CD4-positive, alpha-beta T cell treated with Interleukin-4 for 4 hours (primary cell): ENCODE results near the gene LILRA1.
"Not testable (repeated sequence)": the region's sequence is repeated elsewhere in the genome, so short reads cannot be mapped to it uniquely, and the experiment has no call there.

ENCODE experiments used
- DNase-seq: peaks from one replicate; pipeline ENCODE4 v3.0.0-alpha.2; 2020

The LILRA1 gene

DNA sequence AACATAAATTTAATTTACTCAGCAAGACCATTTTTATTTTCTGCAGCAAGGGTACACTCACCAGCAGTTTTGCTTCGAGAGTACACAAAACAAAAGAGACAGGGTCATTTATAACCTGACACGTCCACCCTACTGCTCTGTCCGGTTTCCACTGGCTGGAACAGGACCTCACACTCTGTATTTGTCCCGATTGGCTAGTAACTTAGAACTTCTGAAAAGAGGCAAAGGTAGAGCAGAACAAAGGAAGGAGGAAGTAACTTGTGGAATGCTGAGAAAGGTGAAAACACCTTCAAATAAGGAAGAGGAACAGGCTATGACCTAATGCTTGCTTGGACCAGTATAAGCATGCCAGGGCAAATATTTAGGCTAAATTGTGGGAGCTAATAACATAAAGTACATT lies 34.5 kb downstream of the LILRA1 start:
- not testable (repeated sequence) for DNase-seq

DNA sequence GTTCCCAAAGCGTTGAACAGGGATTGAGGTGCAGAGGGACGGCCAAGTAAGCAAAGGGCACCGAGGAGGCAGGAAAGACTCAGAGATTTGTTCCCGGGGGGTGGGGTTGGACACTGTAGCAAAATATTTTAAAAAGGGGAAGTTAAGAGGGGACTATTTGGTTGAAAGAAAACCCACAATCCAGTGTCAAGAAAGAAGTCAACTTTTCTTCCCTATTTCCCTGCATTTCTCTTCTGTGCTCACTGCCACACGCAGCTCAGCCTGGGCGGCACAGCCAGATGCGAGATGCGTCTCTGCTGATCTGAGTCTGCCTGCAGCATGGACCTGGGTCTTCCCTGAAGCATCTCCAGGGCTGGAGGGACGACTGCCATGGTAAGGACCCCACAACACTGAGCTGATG lies 36.8 kb downstream of the LILRA1 start, which contains the start of gene LILRB1:
LILRB1 (plus strand) TSS at position 223 of the 400 bp plus-strand sequence. CDS start 590 bp downstream, outside the sequence.
- DNase-seq = not testable (repeated sequence)

DNA sequence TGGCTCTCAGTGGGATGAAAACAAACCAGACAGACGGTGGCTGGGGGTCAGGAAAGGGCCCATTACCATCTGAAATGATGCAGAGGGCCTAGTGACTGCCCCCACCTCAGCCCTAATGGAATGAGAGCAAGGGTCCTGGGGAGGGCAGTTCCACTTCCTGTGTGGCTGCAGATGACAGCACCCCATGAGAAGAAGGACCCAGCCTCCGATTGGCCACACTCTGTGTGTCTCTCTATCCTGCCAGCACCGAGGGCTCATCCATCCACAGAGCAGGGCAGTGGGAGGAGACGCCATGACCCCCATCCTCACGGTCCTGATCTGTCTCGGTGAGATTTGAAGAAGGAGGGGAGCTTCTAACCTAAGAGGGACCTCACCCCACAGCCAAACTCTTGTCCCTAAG lies 37.4 kb downstream of the LILRA1 start:
- DNase-seq = no peak

DNA sequence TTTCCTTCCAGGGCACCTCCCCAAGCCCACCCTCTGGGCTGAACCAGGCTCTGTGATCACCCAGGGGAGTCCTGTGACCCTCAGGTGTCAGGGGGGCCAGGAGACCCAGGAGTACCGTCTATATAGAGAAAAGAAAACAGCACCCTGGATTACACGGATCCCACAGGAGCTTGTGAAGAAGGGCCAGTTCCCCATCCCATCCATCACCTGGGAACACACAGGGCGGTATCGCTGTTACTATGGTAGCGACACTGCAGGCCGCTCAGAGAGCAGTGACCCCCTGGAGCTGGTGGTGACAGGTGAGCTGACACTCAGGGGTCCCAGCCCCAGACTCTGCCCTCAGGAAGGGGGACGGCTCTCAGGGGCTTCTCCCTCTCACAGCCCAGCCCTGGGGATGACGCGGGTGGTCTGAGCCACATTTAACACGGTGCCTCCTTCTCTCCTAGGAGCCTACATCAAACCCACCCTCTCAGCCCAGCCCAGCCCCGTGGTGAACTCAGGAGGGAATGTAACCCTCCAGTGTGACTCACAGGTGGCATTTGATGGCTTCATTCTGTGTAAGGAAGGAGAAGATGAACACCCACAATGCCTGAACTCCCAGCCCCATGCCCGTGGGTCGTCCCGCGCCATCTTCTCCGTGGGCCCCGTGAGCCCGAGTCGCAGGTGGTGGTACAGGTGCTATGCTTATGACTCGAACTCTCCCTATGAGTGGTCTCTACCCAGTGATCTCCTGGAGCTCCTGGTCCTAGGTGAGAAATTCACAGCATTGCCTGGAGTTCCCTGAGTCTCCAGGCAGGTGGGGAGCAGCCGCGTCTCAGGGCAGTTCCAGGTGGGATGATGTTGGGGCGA lies 38.3 kb downstream of the LILRA1 start:
- not testable (repeated sequence) for DNase-seq

DNA sequence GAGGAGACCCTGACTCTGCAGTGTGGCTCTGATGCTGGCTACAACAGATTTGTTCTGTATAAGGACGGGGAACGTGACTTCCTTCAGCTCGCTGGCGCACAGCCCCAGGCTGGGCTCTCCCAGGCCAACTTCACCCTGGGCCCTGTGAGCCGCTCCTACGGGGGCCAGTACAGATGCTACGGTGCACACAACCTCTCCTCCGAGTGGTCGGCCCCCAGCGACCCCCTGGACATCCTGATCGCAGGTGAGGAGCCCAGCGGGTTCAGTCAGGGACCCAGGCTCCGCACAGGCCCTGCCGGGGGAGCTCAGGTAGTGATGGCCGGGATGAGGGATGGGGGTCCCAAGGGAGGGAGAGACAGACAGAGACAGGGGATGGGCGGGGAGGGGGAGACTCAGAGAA lies 39.1 kb downstream of the LILRA1 start:
- not testable (repeated sequence) for DNase-seq

DNA sequence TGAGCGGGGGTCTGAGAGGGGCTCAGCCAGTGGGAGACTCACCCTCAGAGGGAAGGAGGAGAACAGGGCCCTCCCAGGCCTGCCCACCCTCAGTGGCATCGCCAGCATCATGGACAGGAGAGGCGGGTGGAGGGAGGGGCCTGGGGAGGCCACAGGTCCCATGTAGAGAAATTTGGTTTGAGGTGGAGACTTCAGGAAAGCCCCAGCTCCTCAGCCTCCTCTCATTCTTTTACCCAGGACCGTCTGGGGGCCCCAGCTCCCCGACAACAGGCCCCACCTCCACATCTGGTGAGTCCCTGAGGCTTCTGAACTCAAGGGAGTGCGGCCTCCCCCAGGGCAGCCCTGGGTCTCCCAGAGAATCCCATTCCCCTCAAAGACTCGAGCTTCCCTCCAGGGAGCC lies 40.0 kb downstream of the LILRA1 start:
- DNase-seq = no peak

DNA sequence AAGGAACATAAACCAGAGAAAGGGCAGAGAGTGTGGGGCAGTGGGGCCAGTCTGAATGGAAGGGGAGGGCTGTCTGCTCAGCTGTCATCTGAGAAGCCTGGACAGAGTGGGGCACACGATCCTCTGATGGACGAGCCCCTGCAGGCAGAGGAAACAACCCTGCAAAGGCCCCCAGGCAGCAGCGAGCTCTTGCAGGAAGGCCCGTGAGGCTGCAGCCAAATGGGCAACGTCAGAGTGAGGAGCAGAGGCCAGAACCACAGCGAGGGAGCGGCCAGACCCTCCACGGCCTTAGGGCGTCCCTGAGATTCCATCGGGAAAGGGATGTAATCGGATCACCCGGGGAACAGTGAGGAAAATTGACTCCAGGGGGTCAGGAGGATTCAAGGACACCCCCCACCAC lies 42.6 kb downstream of the LILRA1 start:
- DNase-seq = not testable (repeated sequence)

DNA sequence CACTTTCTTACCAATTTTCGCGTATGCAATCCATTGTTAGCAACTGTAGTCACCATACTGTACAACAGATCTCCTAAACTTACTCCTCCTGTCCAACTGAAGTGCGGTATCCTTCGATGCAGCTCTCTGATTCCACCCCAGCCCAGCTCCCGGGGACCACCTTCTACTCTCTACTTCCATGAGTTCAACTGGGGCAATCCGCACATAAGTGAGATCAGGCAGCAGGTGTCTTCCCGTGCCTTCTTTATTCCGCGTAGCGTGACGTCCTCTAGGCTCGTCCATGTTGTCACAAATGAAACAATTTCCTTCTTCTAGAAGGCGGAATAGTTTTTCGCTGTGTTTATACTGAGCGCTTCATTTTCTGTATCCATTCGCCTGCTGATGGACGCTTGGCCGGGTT lies 45.3 kb downstream of the LILRA1 start:
- DNase-seq = no peak

DNA sequence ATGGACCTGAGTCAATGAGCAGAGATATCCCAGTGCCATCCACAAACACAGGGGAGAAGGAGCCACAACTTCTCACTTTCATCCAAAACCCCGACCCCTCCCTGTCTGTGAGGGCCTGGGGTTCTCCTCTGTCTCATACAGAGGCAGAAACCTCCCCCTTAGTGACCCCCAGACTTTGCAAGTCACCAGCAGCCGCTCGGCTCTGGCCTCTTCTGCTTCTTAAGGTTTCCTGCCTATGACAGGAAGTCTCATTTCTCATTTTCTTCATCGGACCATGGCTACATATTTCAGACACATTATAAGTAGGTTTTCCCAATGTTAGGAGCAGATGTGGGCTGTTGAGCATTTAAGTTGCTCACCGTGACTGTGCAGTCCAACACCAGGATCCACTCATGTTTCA lies 49.5 kb downstream of the LILRA1 start:
- not testable (repeated sequence) for DNase-seq

DNA sequence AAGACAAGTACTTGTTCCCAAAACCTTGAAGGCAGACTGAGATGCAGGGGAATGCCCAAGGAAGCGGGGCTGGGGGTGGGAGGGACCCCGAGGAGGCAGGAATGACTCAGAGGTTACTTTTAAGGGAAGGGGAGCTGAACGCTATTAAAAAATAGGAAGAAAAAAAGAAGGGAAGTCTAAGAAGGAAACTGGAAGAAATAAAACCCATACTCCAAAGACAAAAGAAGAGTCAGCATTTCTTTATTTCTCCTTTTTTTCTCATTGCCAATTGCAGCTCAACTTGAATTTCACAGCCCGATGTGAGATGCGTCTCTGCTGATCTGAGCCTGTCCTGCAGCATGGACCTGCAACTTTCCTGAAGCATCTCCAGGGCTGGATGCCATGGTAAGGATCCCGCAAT lies 50.2 kb downstream of the LILRA1 start:
- DNase-seq = not testable (repeated sequence)

DNA sequence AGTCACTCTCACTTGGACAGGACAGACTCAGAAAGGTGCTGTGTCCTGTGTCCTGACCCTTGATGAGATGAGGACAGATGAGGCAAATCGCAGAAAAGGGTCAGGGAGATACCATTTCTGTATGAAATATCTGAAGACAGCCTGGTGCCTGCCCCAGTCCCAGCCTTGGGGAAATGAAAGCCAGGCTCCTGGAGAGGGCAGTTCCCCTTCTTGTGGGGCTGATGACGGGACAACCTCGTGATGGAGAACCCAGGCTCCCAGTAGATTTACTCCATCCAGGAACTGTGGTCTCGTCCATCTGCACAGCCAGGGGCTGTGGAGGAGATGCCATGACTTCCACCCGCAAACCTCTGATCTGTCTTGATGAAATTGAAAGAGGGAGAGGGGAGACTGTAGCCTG lies 50.6 kb downstream of the LILRA1 start:
- DNase-seq = no peak

DNA sequence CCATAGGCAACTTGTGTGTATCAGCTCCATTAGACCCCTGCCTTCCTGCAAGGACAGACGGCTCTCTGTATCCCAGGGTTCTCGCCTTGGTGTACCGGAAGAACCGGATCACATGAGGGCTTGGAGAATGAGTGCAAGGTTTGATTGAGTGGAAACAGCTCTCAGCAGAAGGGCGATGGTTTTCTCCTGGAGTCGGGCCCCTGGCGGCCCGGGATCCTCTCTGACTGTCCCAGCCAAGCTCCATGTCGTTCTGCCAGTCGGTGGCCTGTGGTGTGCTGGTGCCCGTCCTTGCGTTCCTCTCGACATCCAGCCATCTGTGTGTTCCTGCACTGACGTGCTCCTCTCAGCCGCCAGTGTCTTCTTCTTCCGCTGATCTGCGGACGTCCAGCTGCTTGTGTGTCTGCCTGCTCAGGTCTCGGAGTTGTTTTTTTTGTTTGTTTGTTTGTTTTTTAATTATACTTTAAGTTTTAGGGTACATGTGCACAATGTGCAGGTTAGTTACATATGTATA lies 53.0 kb downstream of the LILRA1 start:
- DNase-seq = no peak

DNA sequence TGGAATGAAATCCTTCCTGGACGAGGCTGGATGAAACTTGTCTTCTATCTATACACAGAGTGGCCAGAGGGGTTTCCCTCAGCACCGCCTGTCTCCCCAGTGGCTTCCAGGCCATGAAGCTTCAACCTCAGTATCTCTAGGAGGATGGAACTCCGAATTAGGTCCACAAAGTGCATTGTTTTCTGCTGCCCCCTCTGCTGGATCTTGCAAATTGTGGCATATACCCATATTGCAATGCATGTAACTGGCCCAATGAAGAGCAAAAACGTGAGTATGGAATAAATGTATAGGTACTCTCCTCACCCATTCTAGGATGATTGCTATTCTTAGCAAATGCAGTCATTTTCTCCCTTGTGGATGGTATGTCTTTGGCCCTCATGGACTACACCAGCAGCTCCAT lies 54.7 kb downstream of the LILRA1 start:
- DNase-seq = no peak

DNA sequence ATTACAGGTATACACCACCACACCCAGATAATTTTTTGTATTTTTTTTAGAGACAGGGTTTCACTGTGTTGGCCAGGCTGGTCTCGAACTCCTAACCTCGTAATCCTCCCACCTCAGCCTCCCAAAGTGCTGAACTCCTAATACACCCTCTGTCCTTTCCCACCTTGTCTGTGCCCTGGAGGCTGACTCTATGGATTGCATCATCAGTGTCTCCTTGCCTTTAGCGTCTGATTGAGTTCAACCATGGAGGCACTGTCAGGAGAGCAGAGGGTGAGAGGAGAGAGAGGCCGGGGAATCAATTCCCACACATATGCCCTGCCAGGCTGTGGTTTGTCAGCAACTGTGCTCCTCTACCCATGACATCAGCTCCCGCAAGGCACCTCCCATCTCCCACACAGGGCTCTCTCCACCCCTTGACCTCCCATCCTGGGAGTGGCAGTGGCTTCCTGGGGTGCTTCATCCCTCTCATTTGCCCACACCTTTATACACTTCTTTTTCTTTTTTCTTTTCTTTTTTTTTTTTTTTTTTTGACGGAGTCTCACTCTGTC lies 56.8 kb downstream of the LILRA1 start:
- no peak for DNase-seq
